Epithelial cell of prostate (primary cell): Measurements from ENCODE around the gene MMP28.

ENCODE experiments used
- DNase-seq: peaks from one replicate; pipeline ENCODE4 v3.0.0-alpha.2; 2011; ENCODE audit warnings: low read depth, low spot score
- H3K27ac ChIP-seq: fragments of 450-650 bp; 2 replicates; pipeline ENCODE4 v1.5.1; 2017; ENCODE audit warnings: mild to moderate bottlenecking

Gene MMP28, protein sequence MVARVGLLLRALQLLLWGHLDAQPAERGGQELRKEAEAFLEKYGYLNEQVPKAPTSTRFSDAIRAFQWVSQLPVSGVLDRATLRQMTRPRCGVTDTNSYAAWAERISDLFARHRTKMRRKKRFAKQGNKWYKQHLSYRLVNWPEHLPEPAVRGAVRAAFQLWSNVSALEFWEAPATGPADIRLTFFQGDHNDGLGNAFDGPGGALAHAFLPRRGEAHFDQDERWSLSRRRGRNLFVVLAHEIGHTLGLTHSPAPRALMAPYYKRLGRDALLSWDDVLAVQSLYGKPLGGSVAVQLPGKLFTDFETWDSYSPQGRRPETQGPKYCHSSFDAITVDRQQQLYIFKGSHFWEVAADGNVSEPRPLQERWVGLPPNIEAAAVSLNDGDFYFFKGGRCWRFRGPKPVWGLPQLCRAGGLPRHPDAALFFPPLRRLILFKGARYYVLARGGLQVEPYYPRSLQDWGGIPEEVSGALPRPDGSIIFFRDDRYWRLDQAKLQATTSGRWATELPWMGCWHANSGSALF

DNA sequence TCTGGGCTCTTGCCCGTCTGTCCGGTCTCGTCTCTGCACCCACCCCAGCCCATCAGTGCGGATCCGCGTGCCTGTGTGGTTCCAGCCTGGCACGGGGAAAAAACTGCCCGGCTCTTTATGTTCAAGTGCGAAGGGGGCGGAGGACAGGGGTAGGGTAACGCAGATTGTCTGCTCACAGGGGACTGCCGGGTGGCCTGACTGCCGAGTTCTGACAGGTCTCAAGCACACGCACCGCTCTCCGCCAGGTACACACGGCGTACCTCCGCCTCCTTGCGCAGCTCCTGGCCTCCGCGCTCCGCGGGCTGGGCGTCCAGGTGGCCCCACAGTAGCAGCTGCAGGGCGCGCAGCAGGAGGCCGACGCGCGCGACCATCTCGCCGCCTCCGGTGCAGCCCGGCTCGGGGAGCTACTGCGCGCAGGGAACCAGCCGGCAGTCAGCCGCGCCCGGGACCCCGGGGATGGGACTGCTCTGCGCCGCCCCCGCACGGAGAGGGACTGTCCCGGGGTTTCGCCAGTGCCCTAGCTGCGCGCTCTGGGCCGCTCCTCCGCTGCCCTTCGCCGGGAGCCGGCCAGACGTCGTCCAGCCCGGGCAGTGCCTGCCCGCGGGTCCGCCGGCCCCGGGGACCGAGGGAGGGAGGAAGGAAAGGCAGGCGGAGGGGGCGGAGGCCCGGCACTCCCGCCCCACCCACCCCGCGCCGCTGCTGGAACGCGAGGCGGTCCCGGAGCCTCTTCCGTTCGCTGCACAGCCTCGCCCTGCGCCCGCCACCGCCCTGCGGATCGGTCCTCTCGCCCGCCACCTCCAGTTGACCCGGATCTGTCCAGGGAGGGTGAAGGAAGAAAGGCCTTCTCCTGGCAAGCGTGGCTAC lies at the start of gene MMP28:
Gene MMP28 (minus strand): TSS at position 635 of the 864 bp plus-strand sequence. CDS start 264 bp downstream, at position 371.
- DNase-seq, result no peak
- peak within 1 kb of the TSS; percentile 52 for H3K27ac ChIP-seq

DNA sequence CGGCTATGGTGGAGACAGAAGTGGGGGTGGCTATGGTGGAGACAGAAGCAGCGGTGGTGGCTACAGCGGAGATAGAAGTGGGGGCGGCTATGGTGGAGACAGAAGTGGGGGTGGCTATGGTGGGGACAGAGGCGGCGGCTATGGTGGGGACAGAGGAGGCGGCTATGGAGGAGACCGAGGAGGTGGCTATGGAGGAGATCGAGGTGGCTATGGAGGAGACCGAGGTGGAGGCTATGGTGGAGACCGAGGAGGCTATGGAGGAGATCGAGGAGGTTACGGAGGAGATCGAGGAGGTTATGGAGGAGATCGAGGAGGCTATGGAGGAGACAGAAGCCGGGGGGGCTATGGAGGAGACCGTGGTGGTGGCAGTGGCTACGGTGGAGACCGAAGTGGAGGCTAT lies 49.1 kb upstream of the MMP28 start:
- DNase-seq, result no peak
- H3K27ac ChIP-seq, result no peak overlapping the region

DNA sequence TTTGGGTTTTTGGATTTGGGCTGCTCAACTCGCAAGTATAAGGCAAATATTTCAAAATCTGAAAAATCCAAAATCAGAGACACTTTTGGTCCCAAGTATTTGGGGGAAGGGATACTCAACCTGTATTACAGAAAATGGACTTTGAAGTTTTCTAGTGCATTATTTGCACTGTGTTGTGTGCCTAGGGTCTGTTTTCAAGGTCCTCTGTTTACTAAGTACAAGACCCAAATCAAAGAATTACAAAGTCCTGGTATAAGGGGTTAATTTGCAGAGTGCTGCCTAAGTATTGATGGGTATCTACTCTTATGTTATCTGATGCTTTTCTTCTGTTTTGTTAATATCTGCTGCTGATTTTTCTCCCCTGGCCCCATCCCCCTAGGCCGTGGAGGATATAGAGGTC lies 48.3 kb upstream of the MMP28 start:
- H3K27ac ChIP-seq, result no peak overlapping the region
- no peak for DNase-seq

DNA sequence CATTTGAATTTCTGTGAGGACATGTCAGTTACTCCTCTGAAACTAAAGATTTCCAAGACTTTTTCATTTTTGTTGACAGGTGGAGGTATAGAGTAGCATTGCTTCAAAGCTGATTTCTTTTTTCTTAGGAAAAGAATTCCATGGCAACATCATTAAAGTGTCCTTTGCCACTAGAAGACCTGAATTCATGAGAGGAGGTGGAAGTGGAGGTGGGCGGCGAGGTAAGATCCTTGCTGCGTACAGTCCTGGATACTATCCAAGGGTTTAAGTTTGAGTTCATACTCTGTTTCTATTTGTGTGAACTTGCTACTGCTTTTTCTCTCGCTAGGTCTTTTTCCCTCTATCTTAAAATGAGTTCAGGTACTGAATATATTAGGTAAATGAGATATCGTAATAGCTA lies 46.8 kb upstream of the MMP28 start:
- no peak for DNase-seq
- no peak overlapping the region for H3K27ac ChIP-seq

DNA sequence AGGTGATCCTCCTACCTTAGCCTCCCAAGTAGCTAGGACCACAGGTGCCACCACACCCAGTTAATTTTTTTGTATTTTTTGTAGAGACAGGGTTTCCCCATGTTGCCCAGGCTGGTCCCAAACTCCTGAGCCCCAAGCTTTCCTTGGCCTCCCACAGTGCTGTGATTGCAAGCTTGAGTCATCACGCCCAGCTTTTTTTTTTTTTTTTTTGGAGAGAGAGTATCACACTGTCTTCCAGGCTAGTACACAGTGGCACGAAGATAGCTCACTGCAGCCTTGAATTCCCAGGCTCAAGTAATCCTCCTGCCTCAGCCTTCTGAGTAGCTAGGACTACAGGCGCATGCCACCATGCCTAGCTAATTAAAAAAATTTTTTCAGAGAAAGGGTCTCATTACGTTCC lies 46.1 kb upstream of the MMP28 start:
- no peak overlapping the region for H3K27ac ChIP-seq
- DNase-seq, result no peak

DNA sequence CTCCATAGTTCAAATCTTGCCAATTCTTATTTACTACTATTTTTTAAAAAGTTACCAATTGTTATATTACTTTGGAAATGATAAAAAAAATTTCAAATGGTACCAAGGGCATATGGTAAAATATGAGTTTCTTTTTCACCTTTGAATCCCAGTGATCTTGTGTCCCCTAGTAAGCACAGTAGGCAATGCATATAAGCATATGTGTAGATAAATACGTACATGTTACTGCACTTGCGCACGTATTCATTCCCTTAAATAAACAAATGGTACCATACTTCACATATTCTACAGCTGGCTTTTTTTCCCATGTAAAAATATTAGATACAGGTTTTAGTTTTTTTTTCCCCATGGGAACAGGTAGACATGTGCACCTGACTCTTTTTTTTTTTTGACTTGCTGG lies 45.7 kb upstream of the MMP28 start:
- DNase-seq, result no peak
- H3K27ac ChIP-seq, result no peak overlapping the region

DNA sequence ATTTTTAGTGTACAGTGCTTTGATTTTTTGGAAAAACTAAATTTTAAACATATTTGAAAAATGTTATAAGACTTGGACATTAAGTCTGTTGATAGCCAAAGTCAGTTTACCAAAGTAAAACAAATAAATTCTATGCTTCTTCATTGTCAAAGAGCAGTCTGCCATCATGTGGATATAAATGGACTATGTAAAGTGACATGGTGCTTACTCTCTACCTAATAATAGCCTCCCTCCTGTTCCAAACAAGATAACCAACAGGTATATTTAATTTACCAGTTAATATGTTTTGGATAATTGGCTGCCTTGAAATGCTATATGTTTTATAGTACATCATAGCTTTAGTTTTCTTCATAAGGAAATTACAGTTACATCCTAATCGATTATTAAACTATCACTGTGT lies 29.8 kb upstream of the MMP28 start:
- no peak overlapping the region for H3K27ac ChIP-seq
- no peak for DNase-seq

DNA sequence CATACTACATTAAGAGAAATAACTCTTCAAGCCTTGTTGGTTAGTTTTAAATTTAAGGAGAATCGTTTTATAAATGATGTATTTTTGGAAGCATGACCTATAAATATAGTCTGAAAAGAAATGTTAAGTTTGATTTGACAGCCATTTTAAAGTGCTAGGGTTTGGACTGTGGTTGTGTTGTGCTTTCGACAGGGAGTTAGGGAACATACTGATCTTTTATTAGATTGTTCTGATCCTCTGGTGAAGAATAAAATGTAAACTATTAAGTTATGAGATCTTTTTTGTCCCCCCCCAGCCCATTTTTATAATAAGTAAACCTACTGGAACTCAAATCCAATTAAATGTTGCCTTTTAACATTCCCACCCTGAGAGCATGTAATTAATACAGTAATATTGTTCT lies 25.9 kb upstream of the MMP28 start:
- no peak overlapping the region for H3K27ac ChIP-seq

DNA sequence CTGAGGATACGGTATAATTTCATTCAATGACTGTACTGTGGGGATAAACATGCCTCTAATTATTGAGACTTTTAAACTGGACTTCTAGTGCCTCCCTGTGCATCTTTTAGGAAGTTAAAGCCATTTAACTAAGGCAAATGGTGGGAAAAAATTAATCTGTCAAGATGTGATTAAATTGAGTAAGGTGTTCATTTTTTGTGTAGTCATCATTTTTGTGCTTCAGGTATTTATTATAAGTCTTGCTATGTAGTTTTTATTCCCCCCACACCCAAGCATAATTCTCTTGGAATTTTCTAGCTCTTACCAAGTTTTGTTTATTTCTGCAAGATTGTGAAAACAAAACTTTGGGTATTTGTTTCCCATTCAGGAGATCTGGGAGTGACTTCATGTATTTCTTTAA lies 24.0 kb upstream of the MMP28 start:
- H3K27ac ChIP-seq, result no peak overlapping the region
- DNase-seq, result no peak

More for the DNA sequence above, 25.9 kb upstream of the MMP28 start:
- DNase-seq, result no peak

DNA sequence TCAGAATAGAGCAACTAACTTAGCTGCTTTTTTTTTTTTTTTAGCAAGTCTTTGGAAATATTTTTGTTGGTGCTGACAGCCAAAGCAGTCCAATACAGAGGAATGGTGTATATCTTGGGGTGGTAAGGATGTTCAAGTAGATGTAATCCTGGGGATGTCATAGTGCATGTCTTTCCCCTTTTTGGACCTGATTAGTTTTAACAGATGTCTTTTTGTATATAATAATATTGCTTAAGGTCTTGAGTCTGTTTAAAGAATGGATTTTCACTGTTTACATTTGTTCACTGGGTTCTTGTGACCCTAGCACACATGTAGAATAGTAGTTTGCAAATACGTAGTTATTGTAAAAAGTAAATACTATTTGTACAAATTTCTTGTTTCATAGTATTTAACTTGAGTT lies 21.8 kb upstream of the MMP28 start:
- no peak overlapping the region for H3K27ac ChIP-seq

DNA sequence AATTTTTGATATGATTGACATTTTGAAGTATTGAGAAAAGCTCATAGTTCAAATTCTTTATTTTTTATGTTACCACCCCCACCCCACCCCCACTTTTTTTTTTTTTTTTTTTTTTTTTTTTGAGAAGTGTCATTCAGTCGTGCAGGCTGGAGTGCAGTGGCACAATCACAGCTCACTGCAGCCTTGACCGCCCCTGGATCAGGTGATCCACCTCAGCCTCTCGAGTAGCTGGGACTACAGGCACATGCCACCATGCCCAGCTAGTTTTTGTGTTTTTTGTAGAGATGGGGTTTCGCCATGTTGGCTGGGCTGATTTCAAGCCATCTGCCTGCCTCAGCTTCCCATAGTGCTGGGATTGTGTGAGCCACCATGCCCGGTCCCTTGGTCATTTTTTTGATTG lies 21.3 kb upstream of the MMP28 start:
- no peak for DNase-seq
- H3K27ac ChIP-seq, result no peak overlapping the region

More for the DNA sequence above, 21.8 kb upstream of the MMP28 start:
- DNase-seq, result no peak

DNA sequence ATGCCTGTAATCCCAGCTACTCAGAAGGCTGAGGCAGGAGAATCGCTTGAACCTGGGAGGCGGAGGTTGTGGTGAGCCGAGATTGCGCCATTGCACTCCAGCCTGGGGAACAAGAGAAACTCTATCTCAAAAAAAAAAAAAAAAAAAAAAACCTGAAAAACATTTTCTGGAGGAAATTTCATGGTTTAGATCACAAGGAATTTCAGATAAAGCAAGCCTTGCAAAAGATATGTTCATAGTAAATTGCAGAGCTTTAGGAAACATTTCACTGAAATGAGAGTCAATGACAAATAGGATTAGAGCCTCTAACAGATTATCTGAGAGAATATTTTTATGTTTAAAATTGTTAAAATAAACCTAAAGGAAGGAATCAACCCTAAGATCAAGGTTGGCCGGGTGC lies 17.0 kb upstream of the MMP28 start:
- DNase-seq, result no peak
- H3K27ac ChIP-seq, result no peak overlapping the region

DNA sequence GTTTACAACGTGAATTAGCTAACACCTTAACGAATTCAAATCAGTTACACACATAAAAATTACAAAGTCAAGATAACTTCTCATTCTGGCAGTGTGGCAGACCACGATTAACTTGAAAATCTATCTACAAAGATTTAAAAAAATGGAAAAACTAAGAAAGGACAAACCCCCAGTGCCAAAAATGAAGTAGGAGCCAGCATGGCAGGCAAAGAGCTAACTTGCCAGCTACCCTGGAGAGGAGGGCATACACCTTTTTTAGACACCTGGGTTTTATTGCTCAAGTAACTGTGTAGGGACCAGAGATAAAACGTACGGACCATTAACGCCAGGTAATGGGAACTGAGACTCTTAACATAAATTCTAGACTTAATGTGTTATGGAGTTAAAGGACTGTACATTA lies 16.3 kb upstream of the MMP28 start:
- H3K27ac ChIP-seq, result no peak overlapping the region
- no peak for DNase-seq

DNA sequence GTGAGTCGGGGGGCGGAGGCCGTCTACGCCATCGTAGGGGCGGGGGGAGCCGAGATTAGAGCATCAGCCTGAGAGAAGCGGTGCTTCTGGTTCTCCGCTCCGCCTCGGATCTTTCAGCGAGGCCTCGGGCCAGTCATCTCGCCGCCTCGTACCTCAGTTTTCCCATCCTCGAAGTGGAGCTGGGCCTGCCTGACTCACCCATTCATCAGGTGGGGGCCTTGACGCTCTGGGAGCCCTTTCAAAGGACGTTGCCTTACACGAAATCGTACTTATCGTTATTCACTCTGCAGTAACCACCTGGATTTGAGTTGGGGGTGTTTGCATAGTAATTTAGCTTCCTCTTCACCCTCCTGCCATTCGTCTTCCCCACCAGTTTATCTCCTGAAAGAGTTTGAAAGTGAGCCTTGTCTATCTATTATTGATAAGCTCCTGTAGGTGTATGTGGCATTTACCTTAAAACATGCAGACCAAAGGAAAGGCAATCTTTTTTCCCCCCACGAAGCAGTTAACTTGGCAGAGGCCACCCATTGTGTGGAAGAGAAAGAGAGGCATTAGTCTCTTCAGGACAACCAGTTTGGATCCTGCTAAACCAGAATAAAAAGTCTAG lies 14.5 kb upstream of the MMP28 start:
- peak overlapping the region; percentile 90 for H3K27ac ChIP-seq
- no peak for DNase-seq

DNA sequence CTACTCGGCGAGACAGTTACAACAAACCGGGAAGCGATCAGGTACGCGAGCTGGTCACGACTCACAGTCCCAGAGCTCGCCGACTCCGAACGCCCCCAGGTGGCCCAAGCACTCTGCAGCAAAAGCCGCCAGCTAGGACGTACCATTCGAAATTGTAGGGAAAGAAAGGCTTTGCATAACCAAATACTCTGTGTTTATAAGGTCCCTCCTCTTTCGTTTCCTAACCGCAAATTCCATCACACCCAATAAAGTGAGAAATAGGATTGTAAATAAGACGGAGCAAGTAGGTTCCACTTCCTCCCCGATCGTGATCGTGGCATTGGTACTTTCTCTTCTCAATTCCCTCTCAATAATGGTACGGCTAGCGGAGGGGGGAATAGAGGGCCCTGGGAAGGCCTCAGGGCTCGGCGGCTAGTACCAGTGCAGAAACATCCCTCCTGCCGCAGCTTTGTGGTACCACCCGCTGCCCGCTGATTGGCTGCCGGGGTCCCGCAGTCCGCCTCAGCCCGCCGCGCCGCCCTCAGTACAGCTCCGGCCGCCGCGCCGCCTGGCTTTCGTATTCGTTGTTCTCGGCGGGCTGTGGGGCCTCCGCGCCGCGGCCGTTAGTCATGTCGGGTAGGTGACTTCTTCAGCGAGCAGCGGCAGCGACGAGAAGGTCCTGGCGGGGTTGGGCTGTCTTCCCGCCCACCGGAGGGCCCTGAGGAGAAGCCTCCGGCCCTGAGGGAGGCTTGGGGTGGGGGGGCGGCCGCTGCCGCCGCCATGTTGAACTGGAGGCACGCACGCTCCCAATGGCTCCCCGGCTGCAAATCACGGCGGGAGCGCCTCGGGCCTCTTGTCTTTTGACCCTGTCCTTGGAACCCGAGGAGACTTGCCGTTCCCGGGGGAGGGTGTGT lies 13.8 kb upstream of the MMP28 start, which contains the start of gene TAF15:
Gene TAF15 (plus strand): TSS at position 523 of the 893 bp plus-strand sequence. CDS start 86 bp downstream, at position 609.
- DNase-seq, result peak; percentile 94
- H3K27ac ChIP-seq, result peak within 1 kb of the TSS; percentile 90

DNA sequence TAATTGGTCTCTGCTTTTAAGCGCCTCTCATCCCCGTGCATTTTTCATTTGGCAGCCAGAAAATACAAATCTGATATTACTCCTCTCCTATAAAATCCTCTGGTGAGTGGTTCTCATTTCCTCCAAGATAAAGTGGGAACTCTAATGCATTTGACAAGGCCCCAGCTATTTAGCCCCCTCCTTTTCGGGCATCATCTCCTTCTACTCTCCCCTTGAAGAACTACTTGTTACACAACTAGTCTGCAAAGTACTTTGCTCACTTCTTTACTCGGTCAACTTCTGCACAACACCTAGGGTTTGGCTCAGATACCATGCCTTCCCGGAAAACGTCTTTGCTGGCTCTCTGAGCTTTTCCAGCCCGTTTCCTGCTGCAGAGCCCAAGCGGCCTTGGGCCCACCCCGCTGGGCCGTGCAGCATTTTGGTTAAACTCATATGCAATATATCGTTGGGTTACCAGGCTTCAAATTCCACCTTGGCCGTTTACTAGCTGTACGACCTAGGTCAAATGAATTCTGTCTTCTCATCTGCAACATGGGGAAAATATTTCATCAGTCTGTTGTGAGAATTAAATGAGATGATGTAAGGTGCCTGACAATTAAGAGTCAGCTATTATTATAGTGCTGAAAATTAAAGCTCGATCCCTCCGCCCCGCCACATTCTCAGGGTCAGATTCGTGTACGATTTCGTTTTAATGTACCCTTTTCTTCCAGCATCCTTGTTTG lies 13.0 kb upstream of the MMP28 start:
- peak overlapping the region; percentile 90 for H3K27ac ChIP-seq
- no peak for DNase-seq

DNA sequence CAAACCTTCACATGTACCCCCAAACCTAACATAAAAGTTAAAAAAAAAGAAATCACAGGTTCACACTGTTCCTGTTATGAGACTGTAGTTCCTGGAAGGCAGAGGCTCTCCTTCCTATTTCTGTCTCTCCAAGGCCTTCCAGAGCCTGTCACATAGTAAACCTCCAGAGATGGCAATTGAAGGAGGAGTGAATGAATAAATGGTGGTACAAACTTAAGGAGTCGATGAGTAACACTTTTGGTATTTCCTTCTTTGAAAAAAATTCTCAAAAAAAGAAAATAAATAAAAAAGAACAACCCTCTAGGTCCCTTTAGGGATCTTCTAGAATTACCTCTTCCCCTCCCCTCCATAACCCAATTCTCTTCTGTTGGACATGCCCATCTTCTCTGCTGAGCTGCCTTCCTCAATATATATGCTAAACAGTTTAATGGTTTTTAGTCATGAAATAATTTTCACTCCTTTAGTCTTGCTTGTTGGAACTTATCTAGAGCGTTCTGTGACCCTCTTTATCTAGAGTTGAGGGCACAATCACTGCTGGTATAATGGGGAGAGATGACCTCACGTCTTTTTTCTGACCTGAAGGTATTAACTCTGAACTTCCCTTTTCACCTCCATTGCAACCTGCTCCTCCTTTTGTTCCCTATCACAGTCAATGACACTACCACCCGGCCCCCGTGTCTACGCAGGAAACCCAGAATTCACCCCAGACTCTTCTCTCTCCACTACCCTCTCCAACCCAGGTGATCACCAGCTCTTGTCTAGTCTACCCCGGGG lies 12.1 kb upstream of the MMP28 start:
- peak overlapping the region; percentile 90 for H3K27ac ChIP-seq
- no peak for DNase-seq

DNA sequence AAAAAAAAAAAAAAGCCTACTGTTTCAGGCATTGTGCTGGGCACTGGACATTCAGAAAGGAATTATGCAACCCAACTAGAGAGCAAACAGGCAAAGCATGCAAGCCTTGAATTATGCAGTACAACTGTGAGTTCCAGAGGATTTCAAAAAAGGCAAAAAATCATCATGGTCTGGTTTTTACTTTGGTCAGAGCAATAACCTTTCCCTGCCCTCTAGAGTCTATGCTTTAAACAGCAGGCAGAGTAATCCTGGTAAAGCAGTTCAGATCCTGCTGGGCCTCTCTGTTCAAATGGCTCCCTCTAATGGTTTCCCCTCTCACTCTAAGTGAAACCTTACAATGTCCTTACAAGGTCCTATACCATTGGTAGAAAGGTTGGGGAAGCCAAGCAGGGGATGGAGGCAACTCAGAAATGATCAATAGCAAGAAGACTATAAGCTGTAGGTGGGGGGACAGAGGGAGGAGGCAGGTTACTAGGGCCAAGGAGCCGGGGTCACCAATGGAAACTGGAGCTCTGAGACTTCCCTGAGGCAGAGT lies 9.3 kb upstream of the MMP28 start:
- DNase-seq, result peak; percentile 60
- H3K27ac ChIP-seq, result no peak overlapping the region
